ENCODE data around the gene CD96. TPM values are rescaled to one million over a fixed set of nuclear protein-coding genes. Genes with fewer than 3 reads are reported as not detected.
"Not testable (repeated sequence)": the region's sequence is repeated elsewhere in the genome, so short reads cannot be mapped to it uniquely, and the experiment has no call there.

Gene CD96
- total RNA-seq, 1 experiment from 2014 or later = 3.0 TPM

- peak; percentile 57 for DNase-seq (ENCODE audit: low spot score)
Measured at GRCh38 chr3:111619833-111620232, 77.8 kb downstream of the CD96 start.

- no peak for DNase-seq (ENCODE audit: low spot score)
Measured at GRCh38 chr3:111621535-111621934, 79.5 kb downstream of the CD96 start.

GRCh38 chr3:111627092-111627491 lies 85.1 kb downstream of the CD96 start:
- DNase-seq (ENCODE audit: low spot score) = peak; percentile 26

GRCh38 chr3:111629018-111629417 lies 87.0 kb downstream of the CD96 start:
- DNase-seq (ENCODE audit: low spot score) = not testable (repeated sequence)

- DNase-seq (ENCODE audit: low spot score) = not testable (repeated sequence)
Measured at GRCh38 chr3:111630638-111631037, 88.6 kb downstream of the CD96 start.

- DNase-seq (ENCODE audit: low spot score) = no peak
Measured at GRCh38 chr3:111635403-111635802, 93.4 kb downstream of the CD96 start.

- no peak for DNase-seq (ENCODE audit: low spot score)
Measured at GRCh38 chr3:111636366-111636885, 94.4 kb downstream of the CD96 start.

GRCh38 chr3:111639316-111639715 lies 97.3 kb downstream of the CD96 start:
- no peak for DNase-seq (ENCODE audit: low spot score)

- DNase-seq (ENCODE audit: low spot score) = no peak
Measured at GRCh38 chr3:111648991-111649579, 107.1 kb downstream of the CD96 start.

- no peak for DNase-seq (ENCODE audit: low spot score)
Measured at GRCh38 chr3:111650378-111651275, 108.6 kb downstream of the CD96 start.

GRCh38 chr3:111652492-111653180 lies 110.6 kb downstream of the CD96 start:
- no peak for DNase-seq (ENCODE audit: low spot score)

- no peak for DNase-seq (ENCODE audit: low spot score)
Measured at GRCh38 chr3:111653766-111654165, 111.8 kb downstream of the CD96 start.

- no peak for DNase-seq (ENCODE audit: low spot score)
Measured at GRCh38 chr3:111662012-111662411, 120.0 kb downstream of the CD96 start.

- DNase-seq (ENCODE audit: low spot score) = no peak
Measured at GRCh38 chr3:111662907-111663306, 120.9 kb downstream of the CD96 start.

GRCh38 chr3:111666041-111666735 lies 124.2 kb downstream of the CD96 start:
- DNase-seq (ENCODE audit: low spot score) = no peak

GRCh38 chr3:111667170-111667569 lies 125.2 kb downstream of the CD96 start:
- no peak for DNase-seq (ENCODE audit: low spot score)

GRCh38 chr3:111667621-111668239 lies 125.7 kb downstream of the CD96 start:
- peak; percentile 47 for DNase-seq (ENCODE audit: low spot score)

GRCh38 chr3:111668326-111668725 lies 126.3 kb downstream of the CD96 start:
- DNase-seq (ENCODE audit: low spot score) = no peak

GRCh38 chr3:111668888-111669488 lies 127.0 kb downstream of the CD96 start:
- peak; percentile 65 for DNase-seq (ENCODE audit: low spot score)

- DNase-seq (ENCODE audit: low spot score) = peak; percentile 33
Measured at GRCh38 chr3:111669926-111670630, 128.1 kb downstream of the CD96 start.
